Stimulated activated CD4-positive, alpha-beta T cell treated with anti-CD3 and anti-CD28 coated beads, Interleukin-1b, Interleukin-23, amount 100 ng/mL, for 1 hour (primary cell): ENCODE data around the gene GPC3.

Experiments
- DNase-seq, 2 donors: peaks; one replicate each; pipeline ENCODE4 v3.0.0-alpha.2; 2020; ENCODE audit warnings: low read depth in 2 of 2

The GPC3 gene

GRCh38 chrX:133606990-133607389 is 378.4 kb downstream of the GPC3 start:
- DNase-seq, result no peak

GRCh38 chrX:133604801-133605200 is 380.6 kb downstream of the GPC3 start:
- DNase-seq, result no peak

DNA sequence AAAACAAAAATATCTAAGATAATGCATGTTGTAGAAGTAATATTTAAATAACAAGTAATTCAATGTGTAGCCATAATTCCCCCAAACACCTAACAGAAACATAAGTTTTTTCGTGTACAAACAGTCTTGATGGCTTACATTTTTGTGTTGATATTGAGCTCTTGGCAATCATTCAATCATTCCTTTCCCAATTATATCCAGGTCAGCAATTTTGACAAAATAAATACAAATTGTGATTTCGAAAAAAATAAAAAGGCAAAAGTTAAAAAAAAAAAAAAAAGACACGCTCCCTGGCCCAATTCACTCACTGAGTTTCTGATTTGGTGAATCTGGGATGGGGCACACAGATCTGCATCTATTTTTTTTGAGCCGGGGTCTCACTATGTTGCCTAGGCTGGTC is 382.5 kb downstream of the GPC3 start:
- DNase-seq, result no peak

DNA sequence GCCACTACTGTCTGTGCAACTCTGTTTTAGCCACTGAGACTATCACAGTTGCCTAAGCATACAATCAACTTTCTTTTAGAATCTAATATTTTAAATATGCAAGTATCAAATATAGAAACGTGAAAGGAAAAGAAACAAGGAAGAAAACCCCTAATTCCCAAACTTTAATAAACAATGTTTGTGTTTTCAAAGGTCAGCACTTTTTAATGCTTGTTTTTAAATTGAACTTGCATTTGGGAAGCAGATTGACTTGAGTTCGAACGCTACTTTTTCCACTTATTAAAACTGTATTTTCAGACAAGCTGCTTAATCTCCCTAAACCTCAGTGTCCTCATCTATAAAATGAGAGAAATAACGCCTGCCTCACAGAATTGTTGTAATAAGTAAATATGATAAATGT is 384.3 kb downstream of the GPC3 start:
- no peak for DNase-seq

DNA sequence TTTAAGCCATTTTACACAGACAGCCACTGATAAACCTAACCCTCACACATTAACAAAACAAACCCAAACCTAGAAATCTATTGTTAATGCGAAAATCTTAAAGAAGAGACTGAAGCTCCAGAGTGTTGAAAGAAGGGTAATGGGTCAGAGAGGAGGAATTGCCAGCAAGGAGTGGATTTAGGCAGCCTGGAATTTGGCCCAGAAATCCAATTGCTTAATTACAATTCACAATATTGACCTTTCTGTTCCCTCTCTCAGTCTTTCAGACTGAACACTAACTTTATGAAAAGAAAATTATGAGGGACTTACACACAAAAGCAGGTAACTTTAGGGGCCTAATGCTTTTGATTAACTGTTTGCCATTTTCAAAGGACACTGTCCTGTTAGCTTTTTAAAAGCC is 384.9 kb downstream of the GPC3 start:
- DNase-seq, result no peak

- no peak for DNase-seq
These were observed 386.6 kb downstream of the GPC3 start for GRCh38 chrX:133598601-133599335.

GRCh38 chrX:133594156-133594555 is 391.2 kb downstream of the GPC3 start:
- no peak for DNase-seq

GRCh38 chrX:133593531-133593930 is 391.9 kb downstream of the GPC3 start:
- DNase-seq, result no peak

- DNase-seq, result no peak
These were observed 394.5 kb downstream of the GPC3 start for GRCh38 chrX:133590703-133591505.

GRCh38 chrX:133588827-133589226 is 396.6 kb downstream of the GPC3 start:
- DNase-seq, result no peak

DNA sequence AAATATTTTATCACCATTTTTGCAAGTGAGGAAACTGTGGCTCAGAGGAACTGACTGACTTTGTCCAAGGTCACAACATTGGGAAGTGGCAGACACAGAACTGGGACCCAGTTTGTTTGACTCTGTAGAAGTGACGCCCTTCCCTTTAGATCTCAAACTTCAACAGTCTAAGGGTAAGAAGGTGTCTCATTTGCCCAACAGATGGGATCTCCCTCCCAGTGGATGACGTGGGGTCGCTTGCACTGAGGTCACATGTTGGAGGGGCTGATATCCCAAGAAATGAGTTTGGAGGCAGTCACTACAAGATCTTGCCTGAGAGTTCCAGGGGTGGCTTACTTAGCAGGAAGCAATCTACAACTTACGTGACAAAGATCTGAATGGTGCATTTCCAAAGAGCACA is 397.6 kb downstream of the GPC3 start:
- no peak for DNase-seq

- DNase-seq, result no peak
These were observed 398.3 kb downstream of the GPC3 start for GRCh38 chrX:133587071-133587470.

DNA sequence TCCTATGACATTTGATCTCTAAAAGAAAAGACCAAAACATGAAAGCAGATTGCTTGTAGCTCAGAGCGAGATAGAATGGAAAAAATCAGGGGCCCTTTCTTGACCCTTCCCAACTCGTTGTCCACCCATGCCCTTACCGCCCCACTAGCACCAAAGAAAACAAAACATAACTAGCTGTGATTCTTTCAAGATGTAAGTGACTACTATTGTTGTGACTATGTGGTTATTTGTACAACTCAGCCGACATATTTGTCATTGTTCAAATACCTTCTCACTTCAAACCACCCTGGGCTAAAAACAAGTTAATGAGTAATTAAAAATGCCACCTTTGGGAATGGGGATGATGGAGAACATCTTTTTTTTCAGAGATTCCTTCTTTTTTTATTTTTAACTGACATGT is 399.0 kb downstream of the GPC3 start:
- DNase-seq, result no peak

GRCh38 chrX:133583825-133584224 is 401.6 kb downstream of the GPC3 start:
- DNase-seq, result no peak

- no peak for DNase-seq
These were observed 404.8 kb downstream of the GPC3 start for GRCh38 chrX:133580625-133581024.

DNA sequence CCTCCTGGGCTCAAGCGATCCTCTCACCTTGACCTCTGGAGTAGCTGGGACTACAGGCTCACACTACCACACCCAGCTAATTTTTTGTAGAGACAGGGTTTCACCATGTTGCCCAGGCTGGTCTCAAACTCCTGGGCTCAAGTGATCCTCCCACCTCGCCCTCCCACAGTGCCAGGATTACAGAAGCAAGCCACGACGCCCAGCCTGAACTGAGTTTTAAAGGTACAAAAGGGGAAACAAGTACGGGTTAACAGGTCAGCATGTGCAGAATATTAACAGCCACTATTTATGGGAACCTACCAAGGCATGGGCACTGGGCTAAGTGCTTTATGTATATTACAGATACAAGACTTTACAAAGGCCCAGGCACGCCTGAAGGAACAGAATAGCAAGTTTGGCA is 405.8 kb downstream of the GPC3 start:
- DNase-seq, result no peak

- no peak for DNase-seq
These were observed 408.5 kb downstream of the GPC3 start for GRCh38 chrX:133576876-133577275.

DNA sequence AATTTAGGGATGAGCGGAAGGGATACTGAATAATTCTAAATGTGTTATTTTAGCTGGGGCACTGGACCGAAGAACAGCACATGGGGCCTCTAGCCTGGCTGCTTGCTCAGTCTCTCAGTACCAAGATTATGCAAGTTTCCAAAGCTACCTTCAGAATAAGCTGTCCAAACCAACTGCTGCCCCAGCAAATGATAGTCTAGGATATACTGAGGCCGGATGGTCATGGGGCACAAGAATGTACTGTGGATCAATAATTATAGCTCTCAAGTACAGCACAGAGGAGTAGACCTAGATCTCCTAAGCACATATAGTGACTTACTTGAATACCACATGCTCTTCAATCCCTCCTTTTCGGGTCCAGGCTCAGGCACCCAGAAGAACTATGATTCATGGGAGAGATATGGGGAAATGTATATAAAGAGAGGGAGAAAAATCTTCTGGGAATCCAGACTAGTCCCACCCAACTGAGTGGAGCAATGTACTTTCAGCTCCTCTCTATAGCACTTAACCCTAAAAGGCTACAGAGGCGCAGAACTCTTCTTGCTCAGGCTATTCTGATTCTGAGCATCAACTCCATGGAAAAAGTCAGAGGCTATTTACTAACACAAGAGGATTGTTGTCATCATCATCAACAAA is 409.8 kb downstream of the GPC3 start:
- no peak for DNase-seq

DNA sequence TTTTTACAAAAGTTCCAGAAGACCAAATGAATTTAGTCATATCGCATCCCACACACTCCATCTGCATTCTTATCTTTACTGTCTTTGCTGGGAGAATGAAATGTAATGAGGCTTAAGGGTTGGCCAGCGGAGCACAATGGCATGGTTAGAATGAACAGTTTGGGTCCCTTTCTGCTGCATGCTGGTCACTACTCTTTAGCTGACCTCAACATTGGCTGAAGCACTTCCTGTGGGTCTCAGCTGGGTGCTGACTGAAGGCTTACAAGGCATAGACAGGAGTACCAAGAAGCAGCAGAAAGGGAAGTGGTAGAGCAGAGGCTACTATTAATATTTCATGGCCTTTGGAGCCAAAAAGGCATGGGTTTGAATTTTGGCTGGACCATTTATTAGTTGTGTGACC is 410.7 kb downstream of the GPC3 start:
- DNase-seq, result no peak

DNA sequence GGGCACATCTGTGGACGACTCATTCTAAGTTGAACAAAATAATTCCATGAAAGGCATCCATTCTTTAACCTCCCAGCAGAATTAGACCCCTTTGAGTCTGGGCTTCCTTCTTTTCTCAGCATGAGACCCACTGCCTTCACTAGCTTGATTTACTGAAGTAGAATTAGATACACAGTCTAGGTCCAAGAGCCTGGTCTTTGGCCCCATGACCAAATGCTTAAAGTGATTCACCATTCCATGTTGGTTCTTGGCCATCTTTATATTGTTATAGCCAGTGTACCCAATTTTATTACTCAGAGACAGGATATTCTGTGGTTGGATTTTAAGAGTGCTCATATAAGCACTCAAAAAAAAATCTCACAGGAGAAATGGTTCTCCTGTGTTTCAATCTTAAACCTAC is 414.8 kb downstream of the GPC3 start:
- no peak for DNase-seq

DNA sequence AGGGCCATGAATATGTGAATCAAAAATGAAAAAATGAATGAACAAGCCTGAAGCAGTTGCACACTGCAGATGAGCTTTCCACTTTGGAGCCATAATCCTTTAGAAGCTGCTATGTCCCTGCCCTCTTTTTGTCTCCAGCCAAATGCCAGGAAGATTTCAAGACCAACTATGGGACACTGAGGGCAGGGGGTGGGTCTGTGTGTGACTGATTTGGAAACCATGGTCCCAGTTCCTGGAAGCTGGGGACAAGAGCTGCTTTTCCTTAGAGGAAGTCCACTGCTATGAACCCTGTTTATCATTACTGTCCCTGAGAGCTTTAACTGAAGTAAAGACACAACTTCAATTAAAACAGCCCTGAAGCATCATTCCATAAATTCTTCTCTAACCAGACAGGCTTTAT is 416.2 kb downstream of the GPC3 start:
- no peak for DNase-seq

DNA sequence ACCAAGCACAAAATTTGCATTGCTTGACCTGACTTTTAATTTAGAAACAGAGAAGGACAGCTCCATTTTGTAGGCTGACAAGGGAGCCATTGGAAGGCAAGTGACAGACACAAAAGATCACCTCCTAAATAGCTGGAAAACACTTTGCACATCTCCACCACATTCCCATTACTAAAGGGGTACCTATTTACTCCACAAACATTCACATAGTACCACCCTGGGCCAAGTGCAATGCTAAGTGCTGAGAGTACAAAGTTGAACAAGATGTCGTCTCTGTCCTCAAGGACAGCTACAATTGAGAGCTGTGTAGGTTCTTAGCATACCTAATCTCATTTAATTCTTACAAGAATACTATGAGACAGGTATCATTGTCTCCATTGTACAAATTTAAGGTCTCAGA is 417.3 kb downstream of the GPC3 start:
- DNase-seq, result no peak

GRCh38 chrX:133566876-133567275 is 418.5 kb downstream of the GPC3 start:
- no peak for DNase-seq
